HEK293T (cell line): Measurements from ENCODE around the gene LSM14A.

Source experiments
- ARNT ChIP-seq: fragments of 450-650 bp; IDR thresholded peaks from 2 replicates; pipeline ENCODE4 v1.6.1; 2017; ENCODE audit warnings: mild to moderate bottlenecking
- BHLHE40 ChIP-seq: fragments of 450-650 bp; IDR thresholded peaks from 2 replicates; pipeline ENCODE4 v1.6.1; 2016; ENCODE audit warnings: mild to moderate bottlenecking, moderate library complexity, borderline replicate concordance
- CTBP1 ChIP-seq: fragments of 450-650 bp; IDR thresholded peaks from 2 replicates; pipeline ENCODE4 v1.6.1; 2016; ENCODE audit warnings: borderline replicate concordance
- ELF4 ChIP-seq: fragments of 450-650 bp; IDR thresholded peaks from 2 replicates; pipeline ENCODE4 v1.6.1; 2017; ENCODE audit warnings: antibody characterized with exemption
- FOXA1 ChIP-seq: fragments of 450-650 bp; IDR thresholded peaks from 2 replicates; pipeline ENCODE4 v1.6.1; 2016; ENCODE audit warnings: mild to moderate bottlenecking
- FOXK2 ChIP-seq: fragments of 450-650 bp; IDR thresholded peaks from 2 replicates; pipeline ENCODE4 v1.6.1; 2016; ENCODE audit warnings: mild to moderate bottlenecking
- FOXM1 ChIP-seq: fragments of 450-650 bp; IDR thresholded peaks from 2 replicates; pipeline ENCODE4 v1.6.1; 2017; ENCODE audit warnings: mild to moderate bottlenecking, borderline replicate concordance
- HDGF ChIP-seq: fragments of 450-650 bp; IDR thresholded peaks from 2 replicates; pipeline ENCODE4 v1.6.1; 2017; ENCODE audit warnings: antibody characterized with exemption, borderline replicate concordance
- L3MBTL2 ChIP-seq: fragments of 450-650 bp; conservative IDR thresholded peaks from 2 replicates; pipeline ENCODE4 v1.6.1; 2016; ENCODE audit warnings: mild to moderate bottlenecking
- LEF1 ChIP-seq: fragments of 450-650 bp; IDR thresholded peaks from 2 replicates; pipeline ENCODE4 v1.6.1; 2017; ENCODE audit warnings: mild to moderate bottlenecking, borderline replicate concordance
- SP1 ChIP-seq: fragments of 450-650 bp; IDR thresholded peaks from 2 replicates; pipeline ENCODE4 v1.6.1; 2017
- SUZ12 ChIP-seq: fragments of 450-650 bp; IDR thresholded peaks from 2 replicates; pipeline ENCODE4 v1.6.1; 2016; ENCODE audit warnings: mild to moderate bottlenecking
- TARDBP ChIP-seq: fragments of 450-650 bp; IDR thresholded peaks from 2 replicates; pipeline ENCODE4 v1.6.1; 2016

DNA sequence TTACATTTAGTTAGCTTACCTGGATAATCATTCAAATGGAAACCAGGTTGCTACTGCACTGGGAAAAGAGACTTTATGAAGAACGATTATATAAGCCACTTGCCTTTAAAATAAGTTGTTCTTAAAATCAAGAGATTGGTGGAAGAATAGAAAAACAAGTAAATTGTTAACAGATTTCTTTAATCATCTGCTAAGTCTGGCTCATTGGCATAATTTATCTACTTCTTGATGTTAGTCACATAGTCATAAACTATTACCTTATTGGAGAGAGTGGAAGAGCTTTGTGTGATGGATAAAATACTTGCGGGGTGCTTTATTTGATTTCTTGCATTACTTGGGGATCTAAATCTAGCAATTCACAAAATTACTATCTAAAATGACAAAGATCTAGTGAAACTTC is 6.8 kb downstream of the LSM14A start:
- no peak for TF ChIP-seq FOXK2
- TF ChIP-seq SUZ12 = no peak
- TF ChIP-seq BHLHE40 = no peak
- TF ChIP-seq SP1 = no peak
- TF ChIP-seq FOXA1 = no peak
- no peak for TF ChIP-seq FOXM1
- no peak for TF ChIP-seq TARDBP
- TF ChIP-seq CTBP1 = no peak
- no peak for TF ChIP-seq ARNT
- no peak for TF ChIP-seq L3MBTL2
- no peak for TF ChIP-seq ELF4
- TF ChIP-seq HDGF = no peak
- TF ChIP-seq LEF1 = no peak
